ENCODE data around the gene ZNF816. TPM values are rescaled to one million over a fixed set of nuclear protein-coding genes. Genes with fewer than 3 reads are reported as not detected.
A peak's percentile ranks its signal among the peaks of the same experiment; 100 is the strongest.

The ZNF816 gene
- 20.5 and 21.0 TPM in 2 replicates for polyA plus RNA-seq (2013)

DNA sequence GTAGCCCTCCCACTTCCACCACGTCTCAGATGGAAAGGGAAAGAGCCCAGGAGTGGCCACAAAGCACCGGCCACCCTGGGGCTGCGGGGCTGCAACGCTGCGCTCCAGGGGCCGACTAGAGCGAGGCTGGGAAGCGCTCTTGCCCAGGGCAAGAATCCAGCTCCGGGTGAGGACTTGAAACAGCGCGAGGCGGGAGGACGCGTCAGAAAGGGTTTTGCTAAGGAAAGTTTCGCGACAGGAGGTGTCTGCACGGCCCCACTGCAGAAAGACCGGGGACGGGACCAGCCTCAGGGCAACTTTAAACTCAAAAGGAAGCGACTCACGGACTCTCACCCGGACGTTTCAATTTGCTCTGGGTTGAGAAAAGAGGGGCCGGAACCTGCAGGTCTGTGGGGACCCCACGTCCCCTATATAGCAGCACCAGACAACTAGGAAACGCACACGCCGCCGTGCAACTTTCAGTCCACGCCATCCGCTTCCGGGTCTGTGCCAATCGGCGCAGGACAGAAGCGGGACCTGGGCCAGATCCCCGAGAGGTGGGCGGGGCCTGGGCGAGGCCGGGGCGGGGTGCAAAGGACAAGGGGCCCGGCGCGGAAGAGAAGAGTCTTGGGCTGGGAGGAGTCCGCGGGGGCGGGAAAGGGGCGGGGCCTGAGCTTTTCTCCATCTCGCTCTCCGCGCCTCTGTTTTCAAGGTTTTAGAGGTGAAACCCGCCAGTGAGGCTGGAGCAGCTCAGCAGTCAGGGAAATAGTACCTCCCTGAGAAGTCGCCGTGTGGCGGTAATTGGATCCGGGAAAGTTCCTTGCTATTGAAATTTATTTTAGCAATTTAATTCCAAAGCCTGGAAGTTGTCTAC is at the start of gene ZNF816:
Gene ZNF816, minus strand, starts transcription at position 488 of the 853 bp plus-strand sequence. CDS start 6,792 bp downstream, outside the sequence.
- Histone ChIP-seq H3K4me2 (ENCODE audit: low read length) (peak within 1 kb of the TSS; percentile 85), H2AK5ac (ENCODE audit: low read length) (peak within 1 kb of the TSS; percentile 15), H4K91ac (ENCODE audit: low read depth, low read length) (peak within 1 kb of the TSS; percentile 86)

DNA sequence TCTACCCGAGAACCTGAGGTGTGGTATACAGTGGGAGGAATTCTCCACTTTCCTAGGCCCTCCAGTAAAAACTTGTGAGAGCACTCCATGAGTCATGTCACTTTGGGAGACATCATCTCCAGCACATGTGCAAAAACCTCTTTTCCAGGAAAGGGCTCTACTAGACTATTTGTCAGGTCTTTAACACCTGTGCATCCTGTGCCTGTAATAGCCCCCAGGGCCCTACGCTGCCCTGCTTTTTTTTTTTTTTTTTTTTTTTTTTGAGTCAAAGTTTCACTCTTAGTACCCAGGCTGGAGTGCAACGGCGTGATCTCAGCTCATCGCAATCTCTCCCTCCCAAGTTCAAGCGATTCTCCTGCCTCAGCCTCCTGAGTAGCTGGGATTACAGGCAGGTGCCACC is 49.3 kb upstream of the ZNF816 start:
- no peak overlapping the region for H4K8ac ChIP-seq (ENCODE audit: low read depth, low read length)
- no peak overlapping the region for H2AK5ac ChIP-seq (ENCODE audit: low read length)
- no peak overlapping the region for H3K23ac ChIP-seq (ENCODE audit: low read length)
- H3K27me3 ChIP-seq (ENCODE audit: insufficient read depth, low read length), result no peaks in the 10 kb centered on the region
- no peak overlapping the region for H3K27ac ChIP-seq (ENCODE audit: low read depth, low read length)
- H4K12ac ChIP-seq (ENCODE audit: low read depth, low read length), result no peak overlapping the region
- no peak overlapping the region for H3K9ac ChIP-seq (ENCODE audit: low read length)
- H3K4me3 ChIP-seq (ENCODE audit: low read depth, low read length), result no peak overlapping the region
- no CpG with 5 or more reads among the region's 6 CpGs for WGBS (ENCODE audit: extremely low coverage, insufficient coverage, insufficient read length)
- no peak overlapping the region for H3K18ac ChIP-seq (ENCODE audit: low read length)
- peak; percentile 87 to 95 for DNase-seq
- H3K9me3 ChIP-seq (ENCODE audit: insufficient read depth, low read depth, low read length), result peaks cover 3% of the 10 kb centered on the region
- no peak overlapping the region for H2BK5ac ChIP-seq (ENCODE audit: low read depth, low read length, poor library complexity)
- peaks cover 24% of the 10 kb centered on the region for H3K79me1 ChIP-seq (ENCODE audit: low read length)
- no peak overlapping the region for H2BK120ac ChIP-seq (ENCODE audit: insufficient read depth, low read length, poor library complexity)
- H3K4ac ChIP-seq (ENCODE audit: low read depth, low read length), result no peak overlapping the region
- H3K79me2 ChIP-seq (ENCODE audit: control insufficient read depth, insufficient read depth, low read length, poor library complexity), result no peaks in the 10 kb centered on the region
- no peaks in the 10 kb centered on the region for H3K36me3 ChIP-seq (ENCODE audit: control insufficient read depth in 1 of 2, insufficient read depth in 2 of 2, low read length in 2 of 2)
- no peak overlapping the region for H2AFZ ChIP-seq (ENCODE audit: insufficient read depth, low read length, poor library complexity)
- H3K14ac ChIP-seq (ENCODE audit: low read length), result no peak overlapping the region
- no peak overlapping the region for H4K91ac ChIP-seq (ENCODE audit: low read depth, low read length)
- H2BK12ac ChIP-seq (ENCODE audit: low read length), result no peak overlapping the region
- peaks cover 14 to 20% of the 10 kb centered on the region in 2 experiments for H3K4me1 ChIP-seq (ENCODE audit: control insufficient read depth in 1 of 2, insufficient read depth in 2 of 2, low read length in 2 of 2)
- no peak overlapping the region for H3K4me2 ChIP-seq (ENCODE audit: low read length)

More for the DNA sequence above, at the start of gene ZNF816:
- peak within 1 kb of the TSS; percentile 86 for H3K4me3 ChIP-seq (ENCODE audit: low read depth, low read length)
- peak within 1 kb of the TSS; percentile 40 for H4K8ac ChIP-seq (ENCODE audit: low read depth, low read length)
- peak within 1 kb of the TSS; percentile 79 for H3K9ac ChIP-seq (ENCODE audit: low read length)
- H3K36me3 ChIP-seq (ENCODE audit: control insufficient read depth in 1 of 2, insufficient read depth in 2 of 2, low read length in 2 of 2), result peaks cover 24 to 28% of the 10 kb centered on the region in 2 experiments
- peaks cover 10% of the 10 kb centered on the region for H3K79me2 ChIP-seq (ENCODE audit: control insufficient read depth, insufficient read depth, low read length, poor library complexity)
- peak within 1 kb of the TSS; percentile 37 for H2BK12ac ChIP-seq (ENCODE audit: low read length)
- H3K9me3 ChIP-seq (ENCODE audit: insufficient read depth, low read depth, low read length), result peaks cover 8% of the 10 kb centered on the region
- peak within 1 kb of the TSS; percentile 16 for H3K18ac ChIP-seq (ENCODE audit: low read length)
- peak within 1 kb of the TSS; percentile 50 for H2BK5ac ChIP-seq (ENCODE audit: low read depth, low read length, poor library complexity)
- DNase-seq, result peak; percentile 97
- H3K14ac ChIP-seq (ENCODE audit: low read length), result peak within 1 kb of the TSS; percentile 52
- no CpG with 5 or more reads among the region's 55 CpGs for WGBS (ENCODE audit: extremely low coverage, insufficient coverage, insufficient read length)
- H3K27me3 ChIP-seq (ENCODE audit: insufficient read depth, low read length), result no peaks in the 10 kb centered on the region
- H2BK120ac ChIP-seq (ENCODE audit: insufficient read depth, low read length, poor library complexity), result peak within 1 kb of the TSS; percentile 52
- H2AFZ ChIP-seq (ENCODE audit: insufficient read depth, low read length, poor library complexity), result peak within 1 kb of the TSS; percentile 61
- H3K4me1 ChIP-seq (ENCODE audit: control insufficient read depth in 1 of 2, insufficient read depth in 2 of 2, low read length in 2 of 2), result peaks cover 3 to 5% of the 10 kb centered on the region in 2 experiments
- H3K23ac ChIP-seq (ENCODE audit: low read length), result no peak within 1 kb of the TSS
- H4K12ac ChIP-seq (ENCODE audit: low read depth, low read length), result peak within 1 kb of the TSS; percentile 73
- H3K79me1 ChIP-seq (ENCODE audit: low read length), result peaks cover 9% of the 10 kb centered on the region
- H3K4ac ChIP-seq (ENCODE audit: low read depth, low read length), result peak within 1 kb of the TSS; percentile 78
- H3K27ac ChIP-seq (ENCODE audit: low read depth, low read length), result peak within 1 kb of the TSS; percentile 58

- Histone ChIP-seq H2AK5ac (ENCODE audit: low read length) (peak overlapping the region; percentile 15), H3K14ac (ENCODE audit: low read length) (no peak overlapping the region), H3K23ac (ENCODE audit: low read length) (no peak overlapping the region), H4K8ac (ENCODE audit: low read depth, low read length) (peak overlapping the region; percentile 59), H3K36me3 (ENCODE audit: control insufficient read depth in 1 of 2, insufficient read depth in 2 of 2, low read length in 2 of 2) (no peaks in the 10 kb centered on the region), H3K27ac (ENCODE audit: low read depth, low read length) (peak overlapping the region; percentile 27), H3K4me3 (ENCODE audit: low read depth, low read length) (no peak overlapping the region), H3K9ac (ENCODE audit: low read length) (no peak overlapping the region), H3K4ac (ENCODE audit: low read depth, low read length) (no peak overlapping the region), H3K4me1 (ENCODE audit: control insufficient read depth in 1 of 2, insufficient read depth in 2 of 2, low read length in 2 of 2) (peaks cover 15 to 23% of the 10 kb centered on the region in 2 experiments), H3K27me3 (ENCODE audit: insufficient read depth, low read length) (no peaks in the 10 kb centered on the region), H4K91ac (ENCODE audit: low read depth, low read length) (peak overlapping the region; percentile 43), H2BK120ac (ENCODE audit: insufficient read depth, low read length, poor library complexity) (no peak overlapping the region), H3K18ac (ENCODE audit: low read length) (peak overlapping the region; percentile 40), H3K79me1 (ENCODE audit: low read length) (peaks cover 22% of the 10 kb centered on the region), H3K9me3 (ENCODE audit: insufficient read depth, low read depth, low read length) (no peaks in the 10 kb centered on the region), H3K79me2 (ENCODE audit: control insufficient read depth, insufficient read depth, low read length, poor library complexity) (no peaks in the 10 kb centered on the region), H3K4me2 (ENCODE audit: low read length) (peak overlapping the region; percentile 1), H2AFZ (ENCODE audit: insufficient read depth, low read length, poor library complexity) (no peak overlapping the region), H2BK12ac (ENCODE audit: low read length) (peak overlapping the region; percentile 61), H4K12ac (ENCODE audit: low read depth, low read length) (peak overlapping the region; percentile 71), H2BK5ac (ENCODE audit: low read depth, low read length, poor library complexity) (peak overlapping the region; percentile 58)
- no CpG with 5 or more reads among the region's 9 CpGs for WGBS (ENCODE audit: extremely low coverage, insufficient coverage, insufficient read length)
- DNase-seq, result peak in 1 of 2 donors; percentile 20
These were observed 47.8 kb upstream of the ZNF816 start for GRCh38 chr19:53010494-53010893.

GRCh38 chr19:53008061-53008778 is 45.5 kb upstream of the ZNF816 start:
- H4K12ac ChIP-seq (ENCODE audit: low read depth, low read length), result peak overlapping the region; percentile 21
- H4K91ac ChIP-seq (ENCODE audit: low read depth, low read length), result peak overlapping the region; percentile 58
- H2BK5ac ChIP-seq (ENCODE audit: low read depth, low read length, poor library complexity), result peak overlapping the region; percentile 37
- H3K79me1 ChIP-seq (ENCODE audit: low read length), result peaks cover 31% of the 10 kb centered on the region
- H4K8ac ChIP-seq (ENCODE audit: low read depth, low read length), result peak overlapping the region; percentile 21
- H3K4me2 ChIP-seq (ENCODE audit: low read length), result peak overlapping the region; percentile 2
- no peaks in the 10 kb centered on the region for H3K79me2 ChIP-seq (ENCODE audit: control insufficient read depth, insufficient read depth, low read length, poor library complexity)
- H2AFZ ChIP-seq (ENCODE audit: insufficient read depth, low read length, poor library complexity), result no peak overlapping the region
- H3K23ac ChIP-seq (ENCODE audit: low read length), result no peak overlapping the region
- no peaks in the 10 kb centered on the region for H3K36me3 ChIP-seq (ENCODE audit: control insufficient read depth in 1 of 2, insufficient read depth in 2 of 2, low read length in 2 of 2)
- peak overlapping the region; percentile 0 for H3K4ac ChIP-seq (ENCODE audit: low read depth, low read length)
- H2AK5ac ChIP-seq (ENCODE audit: low read length), result peak overlapping the region; percentile 28
- peak overlapping the region; percentile 56 for H3K18ac ChIP-seq (ENCODE audit: low read length)
- no peak overlapping the region for H3K9ac ChIP-seq (ENCODE audit: low read length)
- H3K27ac ChIP-seq (ENCODE audit: low read depth, low read length), result peak overlapping the region; percentile 55
- no peaks in the 10 kb centered on the region for H3K27me3 ChIP-seq (ENCODE audit: insufficient read depth, low read length)
- peak overlapping the region; percentile 59 for H2BK120ac ChIP-seq (ENCODE audit: insufficient read depth, low read length, poor library complexity)
- H3K9me3 ChIP-seq (ENCODE audit: insufficient read depth, low read depth, low read length), result no peaks in the 10 kb centered on the region
- peak overlapping the region; percentile 55 for H3K14ac ChIP-seq (ENCODE audit: low read length)
- peak overlapping the region; percentile 37 for H2BK12ac ChIP-seq (ENCODE audit: low read length)
- peak; percentile 76 to 78 for DNase-seq
- peaks cover 19 to 36% of the 10 kb centered on the region in 2 experiments for H3K4me1 ChIP-seq (ENCODE audit: control insufficient read depth in 1 of 2, insufficient read depth in 2 of 2, low read length in 2 of 2)
- no CpG with 5 or more reads among the region's 25 CpGs for WGBS (ENCODE audit: extremely low coverage, insufficient coverage, insufficient read length)
- H3K4me3 ChIP-seq (ENCODE audit: low read depth, low read length), result peak overlapping the region; percentile 46
